RWPE2 (cell line): ENCODE measurements around the gene METTL25B.
A peak's percentile ranks its signal among the peaks of the same experiment; 100 is the strongest.

ENCODE experiments used
- ATAC-seq: fragments of 200-7000 bp; cut with Tn5 transposase; 3 replicates; pipeline ENCODE4 v1.9.1; 2021; ENCODE audit warnings: low read depth
- DNase-seq: peaks from one replicate; pipeline ENCODE4 v3.0.0-alpha.2; 2020; ENCODE audit warnings: low spot score
- H3K27ac ChIP-seq: fragments of 450-650 bp; 2 replicates; pipeline ENCODE4 v1.5.1; 2017; ENCODE audit warnings: mild to moderate bottlenecking; ENCODE audit not compliant: poor library complexity, severe bottlenecking
- H3K27me3 ChIP-seq: fragments of 250-450 bp; sonication (Bioruptor Pico); 2 replicates; pipeline ENCODE4 v1.5.1; 2021; ENCODE audit warnings: mild to moderate bottlenecking, moderate library complexity; ENCODE audit not compliant: insufficient read depth, poor library complexity, severe bottlenecking
- H3K36me3 ChIP-seq: fragments of 250-450 bp; sonication (Bioruptor Pico); 2 replicates; pipeline ENCODE4 v1.5.1; 2020; ENCODE audit warnings: low read depth, mild to moderate bottlenecking, moderate library complexity
- H3K4me1 ChIP-seq: fragments of 250-450 bp; sonication (Bioruptor Pico); 2 replicates; pipeline ENCODE4 v1.5.1; 2021; ENCODE audit warnings: mild to moderate bottlenecking, moderate library complexity; ENCODE audit not compliant: insufficient read depth, poor library complexity, severe bottlenecking
- H3K4me3 ChIP-seq: fragments of 250-450 bp; sonication (Bioruptor Pico); 2 replicates; pipeline ENCODE4 v1.5.1; 2021; ENCODE audit warnings: mild to moderate bottlenecking, moderate library complexity; ENCODE audit not compliant: severe bottlenecking
- H3K9me3 ChIP-seq: fragments of 250-450 bp; sonication (Bioruptor Pico); 2 replicates; pipeline ENCODE4 v1.5.1; 2021; ENCODE audit warnings: mild to moderate bottlenecking, moderate library complexity; ENCODE audit not compliant: severe bottlenecking
- CTCF ChIP-seq: fragments of 450-650 bp; IDR thresholded peaks from one replicate; pipeline ENCODE4 v1.5.1; 2017; ENCODE audit warnings: mild to moderate bottlenecking, moderate library complexity; ENCODE audit not compliant: poor library complexity, severe bottlenecking

METTL25B gene

GRCh38 chr1:156743367-156744302 is 15.4 kb downstream of the METTL25B start:
- Histone ChIP-seq H3K27ac (peak overlapping the region; percentile 98), H3K27me3 (no peaks in the 10 kb centered on the region), H3K4me1 (peaks cover 17% of the 10 kb centered on the region), H3K9me3 (no peaks in the 10 kb centered on the region), H3K4me3 (no peak overlapping the region), H3K36me3 (peaks cover 44% of the 10 kb centered on the region)
- no peak for TF ChIP-seq CTCF
- ATAC-seq, result no peak
- DNase-seq, result peak; percentile 42

GRCh38 chr1:156744344-156744743 is 16.1 kb downstream of the METTL25B start:
- Histone ChIP-seq H3K27ac (peak overlapping the region; percentile 98), H3K4me1 (peaks cover 23% of the 10 kb centered on the region), H3K27me3 (no peaks in the 10 kb centered on the region), H3K4me3 (no peak overlapping the region), H3K9me3 (no peaks in the 10 kb centered on the region), H3K36me3 (peaks cover 41% of the 10 kb centered on the region)
- ATAC-seq (no peak), DNase-seq (peak; percentile 38)
- TF ChIP-seq CTCF, result no peak

GRCh38 chr1:156744786-156745419 is 16.6 kb downstream of the METTL25B start:
- H3K36me3 ChIP-seq, result peaks cover 47% of the 10 kb centered on the region
- TF ChIP-seq CTCF, result no peak
- peak overlapping the region; percentile 98 for H3K27ac ChIP-seq
- H3K27me3 ChIP-seq, result no peaks in the 10 kb centered on the region
- ATAC-seq (no peak), DNase-seq (peak; percentile 37)
- peaks cover 27% of the 10 kb centered on the region for H3K4me1 ChIP-seq
- H3K4me3 ChIP-seq, result no peak overlapping the region
- H3K9me3 ChIP-seq, result no peaks in the 10 kb centered on the region

GRCh38 chr1:156745881-156746280 is 17.6 kb downstream of the METTL25B start:
- Histone ChIP-seq H3K4me3 (peak overlapping the region; percentile 67), H3K4me1 (peaks cover 27% of the 10 kb centered on the region), H3K9me3 (no peaks in the 10 kb centered on the region), H3K27ac (peak overlapping the region; percentile 98), H3K36me3 (peaks cover 49% of the 10 kb centered on the region), H3K27me3 (no peaks in the 10 kb centered on the region)
- ATAC-seq, result no peak
- DNase-seq, result no peak
- TF ChIP-seq CTCF, result no peak

- no peaks in the 10 kb centered on the region for H3K9me3 ChIP-seq
- TF ChIP-seq CTCF, result no peak
- peak overlapping the region; percentile 67 for H3K4me3 ChIP-seq
- H3K27me3 ChIP-seq, result no peaks in the 10 kb centered on the region
- no peak for DNase-seq
- no peak for ATAC-seq
- peaks cover 27% of the 10 kb centered on the region for H3K4me1 ChIP-seq
- peaks cover 49% of the 10 kb centered on the region for H3K36me3 ChIP-seq
- H3K27ac ChIP-seq, result peak overlapping the region; percentile 98
Observed at GRCh38 chr1:156746406-156746727, 18.1 kb downstream of the METTL25B start.
